ENCODE data around the gene UQCC2.
A peak's percentile ranks its signal among the peaks of the same experiment; 100 is the strongest.

The UQCC2 gene

DNA sequence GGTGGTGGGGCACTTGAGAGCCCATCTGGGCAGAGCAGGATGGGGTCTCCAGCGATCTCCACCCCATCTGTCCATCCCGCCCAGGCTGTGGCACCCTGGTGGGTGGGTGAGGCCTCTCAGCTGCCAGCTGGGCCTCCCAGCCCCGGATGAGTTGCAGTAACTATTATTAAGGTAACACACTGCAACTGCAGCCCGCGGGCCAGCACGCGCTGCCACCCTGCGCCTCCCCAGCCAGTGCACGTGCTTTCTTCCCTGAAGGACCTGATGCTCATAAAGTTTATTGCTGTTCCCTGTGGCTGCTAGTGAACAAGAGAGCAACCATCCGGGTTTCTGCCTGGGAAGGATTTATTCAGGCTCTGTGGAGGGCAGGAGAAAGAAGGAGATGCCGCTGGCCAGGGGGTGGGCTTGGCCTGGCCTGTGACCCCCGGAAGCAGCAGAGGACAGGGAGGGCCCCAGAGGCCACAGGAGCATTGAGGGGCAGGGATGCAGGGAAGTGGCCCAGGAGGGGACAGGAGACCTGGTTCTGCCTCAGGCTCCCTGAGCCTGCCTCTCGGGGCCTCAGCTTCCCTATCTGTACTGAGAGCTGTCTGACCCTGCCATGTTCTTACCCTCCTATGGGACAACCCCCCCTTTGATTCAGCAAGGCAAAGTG is 33.5 kb upstream of the UQCC2 start:
- H3K4me3 ChIP-seq (ENCODE audit: low read length) = no peak overlapping the region
- DNase-seq (ENCODE audit: low read depth, low spot score) = no peak

DNA sequence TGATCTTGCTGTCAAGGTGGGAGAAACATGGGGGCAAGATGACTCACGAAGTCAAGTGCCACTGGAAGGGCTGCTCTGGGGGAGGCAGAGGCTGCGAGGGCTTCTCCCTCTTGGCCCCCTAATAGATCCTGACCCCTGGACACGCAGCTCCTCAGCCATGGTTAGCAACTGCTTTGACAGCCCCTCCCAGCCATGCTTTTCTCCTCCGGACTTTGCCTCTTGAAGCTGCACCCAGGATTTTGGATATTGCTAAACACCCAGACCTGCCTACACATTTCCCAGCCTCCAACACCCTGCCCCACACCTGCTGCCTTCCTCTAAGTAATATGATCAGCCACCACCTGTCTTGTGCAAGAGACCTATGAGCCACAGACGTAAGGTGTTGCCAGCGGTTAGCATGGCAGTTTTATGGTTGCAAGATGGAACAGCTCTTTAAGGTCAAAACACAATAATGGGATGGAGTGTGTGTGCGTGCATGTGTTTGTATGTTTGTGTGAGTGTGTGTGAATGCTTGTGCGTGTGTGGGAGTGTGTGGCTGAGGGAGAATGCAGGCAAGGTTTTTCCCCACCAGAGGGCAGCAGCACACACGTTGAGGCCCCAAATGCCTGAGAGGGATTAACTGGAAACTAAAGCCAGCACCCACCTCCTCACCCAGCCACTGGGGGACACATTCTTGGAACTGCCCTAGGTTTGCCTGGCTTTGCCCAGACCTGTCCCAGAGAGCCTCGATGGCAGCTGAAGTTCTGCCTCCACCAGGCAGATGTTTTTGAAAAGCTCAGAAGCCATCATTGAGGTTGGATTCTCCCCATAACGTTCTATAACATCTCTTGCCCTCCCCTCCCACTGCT is 32.7 kb upstream of the UQCC2 start:
- DNase-seq (ENCODE audit: low read depth, low spot score) = peak; percentile 57
- no peak overlapping the region for H3K4me3 ChIP-seq (ENCODE audit: low read length)

DNA sequence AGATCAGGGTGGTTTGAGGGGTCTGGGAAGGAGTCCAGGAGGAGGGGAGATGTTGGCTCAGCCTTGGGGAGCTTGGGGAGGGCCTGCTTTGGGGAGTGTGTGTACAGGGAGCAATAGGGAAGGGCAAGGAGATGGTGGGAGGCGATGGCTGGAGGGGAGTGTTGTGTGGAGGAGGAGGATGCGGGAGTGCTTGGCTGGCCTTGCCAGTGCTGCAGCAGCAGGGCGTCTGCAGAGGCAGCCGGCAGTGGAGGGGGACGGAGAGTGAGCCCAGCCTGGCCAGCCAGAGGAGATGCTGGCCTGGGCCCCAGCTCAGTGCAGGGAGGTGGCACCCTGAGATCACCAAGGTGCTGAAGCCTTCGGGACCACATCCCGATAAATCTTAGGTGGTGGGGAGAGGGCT is 31.3 kb upstream of the UQCC2 start:
- no peak overlapping the region for H3K4me3 ChIP-seq (ENCODE audit: low read length)
- no peak for DNase-seq (ENCODE audit: low read depth, low spot score)

DNA sequence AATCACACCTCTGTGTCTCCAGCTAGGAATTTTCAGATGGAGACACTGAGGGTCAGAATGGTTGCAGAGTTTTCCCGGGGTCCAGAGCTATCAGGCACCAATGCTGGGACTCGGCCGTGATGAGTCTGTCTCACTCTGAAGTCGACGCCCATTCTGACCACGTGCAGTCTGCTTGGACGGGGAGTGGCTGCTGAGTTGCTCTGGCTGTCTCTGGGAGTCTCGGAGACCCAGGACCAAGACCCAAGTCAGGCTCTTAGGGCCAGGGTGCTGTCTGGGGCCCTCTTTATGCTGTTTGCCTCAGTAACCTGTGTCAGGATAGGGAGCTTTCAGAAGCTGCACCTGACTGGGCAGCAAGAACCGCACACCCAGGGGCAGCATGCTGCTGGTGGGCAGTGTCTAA is 30.6 kb upstream of the UQCC2 start:
- no peak overlapping the region for H3K4me3 ChIP-seq (ENCODE audit: low read length)
- DNase-seq (ENCODE audit: low read depth, low spot score) = no peak

DNA sequence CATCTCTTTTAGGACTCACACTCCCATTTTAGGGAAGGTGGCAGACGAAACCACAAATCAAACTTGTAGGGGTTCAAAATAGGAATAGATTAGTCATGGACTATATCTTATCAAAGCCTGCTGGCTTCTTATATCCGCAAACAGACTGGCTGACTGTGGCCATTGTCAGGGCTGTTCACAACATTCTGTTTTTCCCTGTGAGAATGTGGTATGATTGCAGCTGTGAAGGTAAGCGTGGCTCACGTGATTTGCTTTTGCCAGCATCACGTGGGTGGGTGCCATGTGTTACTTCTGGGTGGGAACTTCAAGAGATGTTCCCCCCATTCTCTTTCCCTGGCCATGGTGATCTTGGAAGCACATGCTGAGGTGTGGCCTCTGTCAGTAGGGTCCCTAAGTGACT is 29.3 kb upstream of the UQCC2 start:
- DNase-seq (ENCODE audit: low read depth, low spot score) = no peak
- H3K4me3 ChIP-seq (ENCODE audit: low read length) = no peak overlapping the region

DNA sequence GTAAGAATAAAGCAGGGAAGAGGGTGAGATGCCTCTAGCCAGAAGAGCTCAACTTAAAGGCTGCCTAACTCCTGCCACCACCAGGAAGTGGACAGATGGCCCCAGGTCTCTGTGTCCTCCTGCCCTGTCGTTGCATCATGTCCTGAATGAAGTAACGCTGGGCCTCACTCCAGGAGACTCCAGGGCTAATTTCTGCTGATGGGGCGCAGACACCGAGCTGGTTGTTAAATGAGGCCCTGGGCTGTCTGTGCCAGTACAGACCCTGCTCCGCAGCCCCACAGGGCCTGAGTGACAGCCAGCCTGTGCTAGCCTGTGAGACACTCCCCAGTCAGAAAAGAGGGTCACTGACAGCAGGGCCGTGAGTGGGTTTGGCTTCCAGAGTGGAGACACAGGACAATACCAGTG is 28.7 kb upstream of the UQCC2 start:
- no peak for DNase-seq (ENCODE audit: low read depth, low spot score)

DNA sequence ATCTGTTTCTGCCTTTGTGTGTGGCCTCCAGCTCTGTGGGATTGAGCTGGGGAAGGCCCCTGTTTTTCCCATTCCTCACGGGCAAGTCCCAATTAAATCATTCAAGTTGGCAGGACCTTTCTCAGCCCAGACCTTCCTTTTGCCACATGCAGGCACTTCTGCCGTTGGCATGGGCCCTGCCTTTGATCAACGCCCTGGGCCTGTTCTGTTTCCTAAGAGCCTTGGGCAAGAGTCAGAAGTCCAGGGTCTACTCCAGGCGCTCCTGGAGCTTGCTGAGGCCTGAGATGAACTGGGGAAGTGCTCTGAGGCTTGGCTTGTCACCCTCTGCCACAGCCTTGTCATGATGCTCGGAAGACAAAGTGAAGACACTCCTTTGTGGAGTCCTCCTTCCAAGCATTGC is 28.1 kb upstream of the UQCC2 start:
- no peak for DNase-seq (ENCODE audit: low read depth, low spot score)
- H3K4me3 ChIP-seq (ENCODE audit: low read length) = no peak overlapping the region

More for the DNA sequence above, 28.7 kb upstream of the UQCC2 start:
- no peak overlapping the region for H3K4me3 ChIP-seq (ENCODE audit: low read length)

DNA sequence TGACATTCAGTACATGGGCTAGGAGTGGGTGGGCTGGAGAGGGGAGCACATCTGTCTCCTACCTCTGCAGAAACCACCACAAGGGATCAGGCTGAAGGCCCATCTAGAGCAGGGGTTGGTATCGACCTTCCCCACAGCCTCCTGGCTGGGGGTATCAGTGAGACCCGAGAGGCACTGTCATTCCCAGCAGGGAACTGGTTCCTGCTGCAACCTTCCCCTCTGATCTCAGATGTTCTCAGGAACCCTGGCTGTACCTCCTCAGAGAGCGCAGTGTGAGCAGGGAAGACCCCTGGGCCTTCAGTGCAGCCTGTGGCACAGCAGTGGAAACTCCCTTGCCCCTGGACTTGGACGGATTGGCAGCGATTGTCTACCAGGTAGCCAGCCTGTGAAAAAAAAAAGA is 27.4 kb upstream of the UQCC2 start:
- no peak for DNase-seq (ENCODE audit: low read depth, low spot score)

DNA sequence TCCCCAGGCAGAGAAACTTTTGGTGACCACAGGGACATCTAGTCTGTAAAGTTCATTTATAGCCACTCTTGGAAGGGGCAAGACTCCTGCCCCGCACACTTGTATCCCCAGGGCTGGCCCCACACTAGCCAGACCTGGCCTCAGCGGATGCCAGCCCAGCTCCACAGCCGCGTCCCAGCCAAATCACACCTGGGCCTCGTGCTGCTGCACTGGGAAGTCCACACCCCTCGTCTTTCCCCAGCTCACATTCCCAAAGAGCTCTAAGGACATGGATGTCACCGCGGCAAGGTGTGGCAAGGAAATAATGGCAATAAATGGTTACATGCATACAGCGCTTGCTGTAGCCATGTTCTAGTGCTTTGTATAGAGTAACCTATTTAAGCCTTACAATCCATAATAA is 26.7 kb upstream of the UQCC2 start:
- no peak for DNase-seq (ENCODE audit: low read depth, low spot score)
- H3K4me3 ChIP-seq (ENCODE audit: low read length) = no peak overlapping the region

More for the DNA sequence above, 27.4 kb upstream of the UQCC2 start:
- H3K4me3 ChIP-seq (ENCODE audit: low read length) = no peak overlapping the region

DNA sequence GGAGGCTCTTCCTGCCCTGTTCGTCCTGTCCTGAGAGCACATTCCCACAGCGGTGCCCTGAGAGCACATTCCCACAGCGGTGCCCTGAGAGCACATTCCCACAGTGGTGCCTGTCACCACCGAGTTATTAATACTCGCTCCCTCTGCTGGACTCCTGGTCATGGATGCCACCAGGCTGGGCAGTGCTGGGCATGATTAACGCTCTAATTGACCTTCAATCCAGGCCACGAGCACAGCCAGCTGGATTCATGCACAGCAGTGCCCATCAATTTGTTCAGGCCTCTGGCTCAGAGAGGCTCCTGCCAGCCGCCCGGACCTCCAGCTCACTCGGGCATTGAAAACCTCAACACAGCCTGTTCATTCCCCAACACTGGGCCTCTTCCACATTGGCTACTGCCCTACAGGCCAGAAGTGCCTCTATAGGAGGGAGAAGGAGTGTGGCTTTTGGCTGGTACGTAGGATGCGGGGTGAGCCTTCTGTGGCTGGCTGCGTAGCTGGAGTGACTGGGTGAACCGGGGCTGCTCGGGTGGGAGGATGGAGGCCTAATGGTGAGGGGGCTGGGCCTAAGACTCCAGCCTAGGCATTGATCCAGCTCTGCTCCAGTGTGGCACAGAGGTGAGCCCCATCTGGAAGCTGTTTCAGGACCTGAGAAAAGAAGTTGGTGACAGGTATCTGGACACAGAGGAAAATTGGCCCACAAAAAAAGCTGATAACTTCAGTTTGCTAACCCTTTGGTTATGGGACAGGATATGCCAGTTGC is 25.9 kb upstream of the UQCC2 start:
- no peak for DNase-seq (ENCODE audit: low read depth, low spot score)
- no peak overlapping the region for H3K4me3 ChIP-seq (ENCODE audit: low read length)

DNA sequence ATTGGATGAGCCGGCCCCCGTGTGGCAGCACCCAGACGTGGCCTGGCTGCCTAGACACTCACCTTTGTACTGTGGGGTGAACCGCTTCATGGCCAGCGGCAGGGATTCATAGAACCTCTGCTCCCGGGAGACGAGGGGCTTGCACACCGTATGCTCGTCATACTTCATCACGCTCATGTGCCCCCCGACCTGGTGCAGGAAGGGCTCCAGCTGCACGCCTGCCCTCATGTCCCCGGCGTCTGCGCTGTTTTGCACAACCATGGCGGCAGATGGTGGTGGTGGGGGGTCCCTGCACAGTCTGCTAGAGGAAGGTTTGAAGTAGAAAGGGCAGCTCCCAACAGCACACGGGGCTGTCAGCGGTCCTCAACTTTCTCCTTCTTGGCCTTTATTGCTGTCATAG is 23.7 kb upstream of the UQCC2 start:
- DNase-seq (ENCODE audit: low read depth, low spot score) = no peak
- no peak overlapping the region for H3K4me3 ChIP-seq (ENCODE audit: low read length)

DNA sequence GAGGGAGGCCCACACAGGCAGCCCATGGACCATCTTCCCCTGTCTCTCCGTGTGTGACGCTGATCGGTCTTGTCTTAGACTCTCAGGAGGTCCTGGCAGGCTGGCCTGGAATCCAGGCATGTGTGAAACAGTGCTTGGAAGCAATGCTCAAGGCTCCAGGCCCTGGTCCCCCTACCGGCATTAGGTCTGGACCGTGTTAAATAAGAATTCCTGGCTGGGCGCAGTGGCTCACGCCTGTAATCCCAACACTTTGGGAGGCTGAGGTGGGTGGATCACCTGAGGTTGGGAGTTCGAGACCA is 22.2 kb upstream of the UQCC2 start:
- no peak overlapping the region for H3K4me3 ChIP-seq (ENCODE audit: low read length)
- no peak for DNase-seq (ENCODE audit: low read depth, low spot score)

DNA sequence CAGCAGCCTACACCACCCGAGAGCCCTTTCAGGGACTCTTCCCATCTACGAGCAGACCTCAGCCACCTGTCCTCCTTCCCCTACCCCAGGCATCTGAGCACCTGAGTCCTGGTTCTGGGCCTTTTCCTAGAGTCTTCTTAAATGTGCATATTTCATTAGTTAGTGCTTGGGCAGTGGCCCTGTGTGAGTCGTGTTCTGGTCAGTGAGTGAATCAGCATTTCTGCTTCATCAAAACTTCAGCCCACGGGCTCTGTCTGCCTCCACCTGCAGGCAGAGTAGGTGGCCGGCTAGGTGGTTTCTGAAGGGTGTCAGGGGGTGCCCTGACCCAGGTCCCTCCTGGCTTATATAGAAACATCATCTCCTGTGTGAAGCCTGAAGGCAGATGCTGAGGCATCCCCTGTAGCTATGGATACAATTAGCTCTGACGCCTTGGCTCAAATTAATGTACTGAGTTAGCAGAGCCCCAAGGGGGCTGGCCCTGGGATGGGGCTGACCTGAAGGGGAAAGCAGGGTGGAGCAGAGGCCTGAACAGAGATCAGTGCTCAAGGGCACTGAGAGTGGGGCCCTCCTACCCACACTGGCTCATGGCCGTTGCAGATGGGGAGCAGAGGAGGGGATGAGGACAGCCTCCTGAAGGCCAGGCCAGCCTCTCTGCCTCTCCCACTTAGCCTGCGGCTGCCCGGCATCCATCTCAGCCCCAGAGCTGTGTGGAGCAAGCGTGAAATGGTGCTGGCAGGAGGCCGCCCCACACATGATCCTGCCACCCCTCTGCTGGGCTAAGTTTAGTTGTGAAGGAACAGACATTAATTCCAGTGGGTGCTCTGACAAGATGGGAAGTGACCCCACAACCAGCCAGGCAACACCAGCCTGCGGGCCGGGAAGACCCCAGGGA is 21.6 kb upstream of the UQCC2 start:
- DNase-seq (ENCODE audit: low read depth, low spot score) = no peak

DNA sequence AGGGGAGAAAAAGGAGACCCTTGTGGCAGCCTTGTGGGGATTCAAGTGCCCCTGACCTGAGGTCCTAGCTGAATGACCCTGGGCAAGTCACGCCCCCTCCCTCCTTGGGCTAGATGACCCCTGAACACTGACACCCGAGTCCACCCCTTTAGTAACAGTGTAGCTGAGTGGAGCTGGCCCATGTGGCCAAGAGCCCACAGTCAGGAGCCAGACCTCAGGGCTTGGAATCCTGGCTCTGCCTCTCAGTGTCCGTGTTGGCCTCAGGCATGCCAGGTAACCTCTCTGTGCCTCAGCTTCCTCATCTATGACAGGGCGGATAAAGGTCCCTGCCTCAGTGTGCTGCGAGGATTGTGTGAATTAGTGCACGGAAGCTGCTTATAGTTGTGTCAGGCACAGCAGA is 20.9 kb upstream of the UQCC2 start:
- no peak overlapping the region for H3K4me3 ChIP-seq (ENCODE audit: low read length)
- no peak for DNase-seq (ENCODE audit: low read depth, low spot score)

More for the DNA sequence above, 21.6 kb upstream of the UQCC2 start:
- no peak overlapping the region for H3K4me3 ChIP-seq (ENCODE audit: low read length)

DNA sequence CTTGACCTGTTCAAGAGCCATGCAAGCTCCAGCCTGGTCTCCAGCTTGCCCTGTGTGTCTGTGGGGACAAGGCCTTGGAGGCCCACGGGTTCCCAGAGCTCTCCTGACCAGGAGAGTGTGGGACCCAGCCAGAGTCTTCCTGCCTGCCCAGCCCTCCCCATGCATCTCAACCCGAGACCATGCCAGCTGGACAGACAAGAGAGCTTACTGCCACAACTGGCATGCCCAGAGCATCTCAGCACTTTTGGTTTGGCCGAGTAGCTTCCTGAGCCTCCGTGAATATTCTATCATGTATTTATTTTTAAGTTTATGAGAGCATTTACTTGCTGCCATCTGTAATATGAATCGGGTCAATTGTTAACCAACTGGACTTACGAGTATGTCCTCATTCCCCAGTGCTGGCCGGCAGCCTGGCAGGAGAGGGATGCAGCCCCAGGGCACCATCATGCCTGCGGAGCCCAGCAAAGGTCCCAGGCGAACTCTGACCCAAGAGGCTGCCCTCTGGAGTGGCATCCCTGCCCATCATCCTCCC is 20.3 kb upstream of the UQCC2 start:
- no peak overlapping the region for H3K4me3 ChIP-seq (ENCODE audit: low read length)
- no peak for DNase-seq (ENCODE audit: low read depth, low spot score)

DNA sequence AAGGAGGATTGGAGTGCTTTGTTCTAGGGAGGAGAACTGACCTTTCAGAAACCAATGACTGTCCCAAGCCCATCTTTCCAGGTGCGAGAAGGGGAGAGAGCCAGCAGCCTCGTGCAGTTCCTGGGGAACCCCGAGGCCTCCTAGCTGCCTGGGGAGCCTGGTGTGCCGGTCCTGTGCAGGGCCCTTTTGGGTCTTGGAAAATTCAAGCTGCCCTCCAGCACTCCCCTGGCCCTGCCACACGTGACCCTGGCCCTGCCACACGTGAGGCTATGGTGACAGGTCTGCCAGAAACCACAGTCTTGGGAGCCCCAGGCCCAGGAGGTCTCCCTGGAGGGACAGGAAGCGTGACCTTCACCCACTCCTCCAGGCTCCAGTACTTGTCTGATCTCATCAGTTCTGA is 19.5 kb upstream of the UQCC2 start:
- H3K4me3 ChIP-seq (ENCODE audit: low read length) = no peak overlapping the region
- no peak for DNase-seq (ENCODE audit: low read depth, low spot score)

DNA sequence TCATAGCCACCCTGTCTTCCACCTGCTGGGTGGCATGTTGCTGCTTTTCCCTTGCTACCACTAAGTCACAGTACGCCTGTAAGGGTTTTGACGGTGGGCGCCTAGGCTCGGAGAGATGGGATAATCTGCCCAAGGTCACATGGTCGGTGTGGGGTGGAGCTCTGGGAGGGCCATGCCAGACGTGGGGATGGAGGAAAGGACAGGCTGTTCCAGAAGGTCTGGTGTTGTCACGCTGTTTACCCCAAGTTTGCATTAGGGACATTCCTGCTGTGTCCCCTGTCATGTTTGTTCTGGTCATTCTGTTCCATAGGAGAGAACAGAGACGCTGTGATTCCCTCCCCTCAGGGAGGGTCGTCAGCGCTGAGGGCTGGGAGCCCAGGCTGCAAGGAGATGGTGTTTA is 19.1 kb upstream of the UQCC2 start:
- DNase-seq (ENCODE audit: low read depth, low spot score) = no peak
- no peak overlapping the region for H3K4me3 ChIP-seq (ENCODE audit: low read length)

DNA sequence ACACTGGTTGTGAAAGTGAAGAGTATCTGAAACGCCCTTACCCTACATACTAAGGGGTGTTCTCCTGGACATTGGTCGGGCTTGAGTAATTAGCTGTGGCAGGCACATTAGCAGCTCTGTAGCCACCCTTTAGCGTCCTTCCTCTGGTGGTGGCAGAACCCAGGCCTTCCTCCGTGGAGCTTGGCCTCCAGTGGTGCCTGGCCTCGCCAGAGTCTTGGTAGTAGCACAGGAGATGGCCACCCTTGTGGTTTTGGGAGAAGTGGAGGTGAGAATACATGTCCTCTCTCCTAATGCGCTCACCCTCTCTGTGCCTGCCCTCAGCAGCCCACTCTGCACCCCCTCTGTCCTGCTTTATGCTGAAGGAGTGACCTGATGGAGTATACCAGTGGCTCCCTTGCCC is 17.6 kb upstream of the UQCC2 start:
- H3K4me3 ChIP-seq (ENCODE audit: low read length) = no peak overlapping the region
- no peak for DNase-seq (ENCODE audit: low read depth, low spot score)

DNA sequence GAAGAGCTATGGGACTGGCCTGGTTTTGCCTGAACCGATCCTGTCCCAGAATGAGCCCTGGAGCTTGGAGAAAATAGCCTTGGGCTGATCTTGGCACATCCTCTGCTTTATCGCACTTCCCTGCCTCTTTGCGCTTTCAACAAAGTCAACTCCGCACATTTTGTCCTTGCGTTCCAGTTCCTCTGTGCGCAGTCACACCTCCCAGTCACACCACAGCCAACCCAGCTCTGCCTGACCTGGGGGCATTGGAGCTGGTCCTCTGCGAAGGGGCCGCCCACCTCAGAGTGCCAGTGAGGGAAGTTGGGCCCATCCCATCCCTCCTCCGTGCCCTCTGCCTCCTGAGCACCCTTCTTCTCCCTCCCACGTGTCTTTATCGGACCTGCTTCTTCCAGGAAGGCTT is 16.9 kb upstream of the UQCC2 start:
- DNase-seq (ENCODE audit: low read depth, low spot score) = no peak

More for the DNA sequence above, 16.9 kb upstream of the UQCC2 start:
- no peak overlapping the region for H3K4me3 ChIP-seq (ENCODE audit: low read length)
